ENCODE measurements around the gene LINGO4. TPM values are rescaled to one million over a fixed set of nuclear protein-coding genes. Genes with fewer than 3 reads are reported as not detected.

LINGO4 gene
- total RNA-seq, 1 donor from 2014 or later = 0.31 TPM

Other genes with a start within 250 kb of the LINGO4 start
- 48.9 TPM for gene SNX27, start 193.4 kb downstream of the LINGO4 start, total RNA-seq
- gene CELF3, start 88.6 kb downstream of the LINGO4 start, total RNA-seq = not detected
- not detected for gene RIIAD1, start 83.9 kb downstream of the LINGO4 start, total RNA-seq
- gene MRPL9, start 41.9 kb downstream of the LINGO4 start, total RNA-seq = 66.1 TPM
- 12.3 TPM for gene TDRKH, start 14.9 kb downstream of the LINGO4 start, total RNA-seq
- gene RORC, start 26.4 kb upstream of the LINGO4 start, total RNA-seq = 14.5 TPM
- 1.4 TPM for gene C2CD4D, start 34.4 kb upstream of the LINGO4 start, total RNA-seq
- not detected for gene THEM5, start 48.3 kb upstream of the LINGO4 start, total RNA-seq
- 28.2 TPM for gene THEM4, start 104.1 kb upstream of the LINGO4 start, total RNA-seq
- gene S100A10, start 188.4 kb upstream of the LINGO4 start, total RNA-seq = 152 TPM
- gene S100A11, start 231.6 kb upstream of the LINGO4 start, total RNA-seq = 1,471 TPM